ENCODE results near the gene GPA33.

DNA sequence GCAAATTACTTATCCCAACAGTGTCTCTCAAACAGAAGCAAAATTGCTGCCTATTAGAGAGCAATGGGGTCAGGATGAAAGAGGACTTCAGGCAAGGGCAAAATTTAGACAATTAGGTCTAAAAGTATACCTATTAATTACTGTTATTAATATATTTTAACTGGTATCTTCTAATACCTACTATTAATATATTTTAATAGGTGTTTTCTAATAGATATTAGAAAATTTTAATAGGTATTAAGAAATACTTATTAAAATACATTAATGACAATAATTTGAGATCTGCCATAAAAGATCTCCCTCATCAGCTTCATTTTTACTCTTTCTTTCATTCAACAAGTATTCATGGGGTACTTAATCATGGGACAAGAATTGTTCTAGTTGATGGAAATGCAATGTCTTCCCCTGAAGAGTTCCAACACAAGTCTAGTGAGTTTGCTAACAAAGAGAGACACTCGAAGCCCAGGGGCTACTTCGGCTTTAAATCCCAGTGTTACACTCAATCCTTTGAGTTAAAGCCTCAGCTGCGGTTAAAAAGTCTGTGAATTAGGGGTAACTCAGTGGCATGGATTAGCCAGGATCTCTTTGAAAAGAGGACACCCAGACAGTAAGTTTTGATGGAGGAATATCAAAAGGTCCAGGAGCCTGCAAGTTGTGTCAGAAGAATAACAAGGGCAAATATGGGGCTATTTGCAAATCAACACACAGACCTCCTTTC is 47.8 kb upstream of the GPA33 start:
- TF ChIP-seq, protein P1, sequence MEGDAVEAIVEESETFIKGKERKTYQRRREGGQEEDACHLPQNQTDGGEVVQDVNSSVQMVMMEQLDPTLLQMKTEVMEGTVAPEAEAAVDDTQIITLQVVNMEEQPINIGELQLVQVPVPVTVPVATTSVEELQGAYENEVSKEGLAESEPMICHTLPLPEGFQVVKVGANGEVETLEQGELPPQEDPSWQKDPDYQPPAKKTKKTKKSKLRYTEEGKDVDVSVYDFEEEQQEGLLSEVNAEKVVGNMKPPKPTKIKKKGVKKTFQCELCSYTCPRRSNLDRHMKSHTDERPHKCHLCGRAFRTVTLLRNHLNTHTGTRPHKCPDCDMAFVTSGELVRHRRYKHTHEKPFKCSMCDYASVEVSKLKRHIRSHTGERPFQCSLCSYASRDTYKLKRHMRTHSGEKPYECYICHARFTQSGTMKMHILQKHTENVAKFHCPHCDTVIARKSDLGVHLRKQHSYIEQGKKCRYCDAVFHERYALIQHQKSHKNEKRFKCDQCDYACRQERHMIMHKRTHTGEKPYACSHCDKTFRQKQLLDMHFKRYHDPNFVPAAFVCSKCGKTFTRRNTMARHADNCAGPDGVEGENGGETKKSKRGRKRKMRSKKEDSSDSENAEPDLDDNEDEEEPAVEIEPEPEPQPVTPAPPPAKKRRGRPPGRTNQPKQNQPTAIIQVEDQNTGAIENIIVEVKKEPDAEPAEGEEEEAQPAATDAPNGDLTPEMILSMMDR (optimal IDR thresholded peaks at IDR 0.05 in 1 of 3, IDR thresholded peaks at IDR 0.05 in 1 of 3, conservative IDR thresholded peaks at IDR 0.05 in 1 of 3; ENCODE audit: extremely low read depth in 1 of 3, insufficient read depth in 2 of 3, low read length in 3 of 3): no peak
- no peak for TF ChIP-seq EZH2 (IDR thresholded peaks at IDR 0.05; ENCODE audit: low read length)

Data from keratinocyte (primary cell).